ENCODE measurements around the gene OR9G4. TPM values are rescaled to one million over a fixed set of nuclear protein-coding genes. Genes with fewer than 3 reads are reported as not detected.

OR9G4 gene
- total RNA-seq, 2 donors from 2014 or later = not detected

DNA sequence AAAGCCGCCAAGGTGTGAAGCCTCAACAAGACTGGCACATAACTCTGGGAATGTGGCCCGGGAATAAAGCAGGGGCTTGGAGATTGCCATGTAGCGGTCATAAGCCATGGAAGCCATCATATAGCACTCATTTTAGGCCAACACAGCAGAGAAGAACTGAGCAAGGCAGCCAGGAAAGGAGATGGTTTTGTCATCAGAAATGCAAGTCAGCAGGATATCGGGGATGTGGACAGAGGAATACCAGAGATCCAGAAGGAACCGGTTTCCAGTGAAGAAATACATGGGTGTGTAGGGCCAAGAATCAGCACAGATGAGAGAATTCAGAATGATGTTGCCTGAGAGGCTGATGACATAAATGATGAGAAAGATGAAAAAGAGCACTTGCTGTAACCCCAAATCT, 3.0 kb upstream of the OR9G4 start:
- no peaks in the 10 kb centered on the region for H3K27me3 ChIP-seq (replicated peaks; ENCODE audit: insufficient read depth)
- H3K4me3 ChIP-seq = no peak overlapping the region

DNA sequence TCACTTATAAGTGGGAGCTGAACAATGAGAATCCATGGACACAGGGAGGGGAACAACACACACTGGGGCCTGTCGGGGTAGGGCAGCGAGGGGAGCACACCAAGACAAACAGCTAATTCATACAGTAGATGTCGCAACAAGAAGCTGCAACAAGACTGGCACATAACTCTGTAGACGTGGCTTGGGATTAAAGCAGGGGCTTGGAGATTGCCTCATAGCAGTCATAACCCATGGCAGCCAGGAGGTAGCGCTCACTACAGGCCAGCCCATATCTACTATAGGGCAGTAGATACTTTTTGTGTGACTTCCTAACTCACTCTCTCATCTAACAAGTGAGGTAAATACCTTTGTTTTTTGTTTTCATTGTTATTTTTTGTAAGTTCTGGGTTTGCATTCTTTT, 1.7 kb upstream of the OR9G4 start:
- no peaks in the 10 kb centered on the region for H3K27me3 ChIP-seq (replicated peaks; ENCODE audit: insufficient read depth)
- WGBS = 89% methylated on average over 5 of the region's 5 CpGs
- H3K9me3 ChIP-seq = no peaks in the 10 kb centered on the region
- TF ChIP-seq POLR2AphosphoS5 (IDR thresholded peaks at IDR 0.05) (no peak), POLR2A (IDR thresholded peaks at IDR 0.05) (no peak)
- TF ChIP-seq, protein P1, sequence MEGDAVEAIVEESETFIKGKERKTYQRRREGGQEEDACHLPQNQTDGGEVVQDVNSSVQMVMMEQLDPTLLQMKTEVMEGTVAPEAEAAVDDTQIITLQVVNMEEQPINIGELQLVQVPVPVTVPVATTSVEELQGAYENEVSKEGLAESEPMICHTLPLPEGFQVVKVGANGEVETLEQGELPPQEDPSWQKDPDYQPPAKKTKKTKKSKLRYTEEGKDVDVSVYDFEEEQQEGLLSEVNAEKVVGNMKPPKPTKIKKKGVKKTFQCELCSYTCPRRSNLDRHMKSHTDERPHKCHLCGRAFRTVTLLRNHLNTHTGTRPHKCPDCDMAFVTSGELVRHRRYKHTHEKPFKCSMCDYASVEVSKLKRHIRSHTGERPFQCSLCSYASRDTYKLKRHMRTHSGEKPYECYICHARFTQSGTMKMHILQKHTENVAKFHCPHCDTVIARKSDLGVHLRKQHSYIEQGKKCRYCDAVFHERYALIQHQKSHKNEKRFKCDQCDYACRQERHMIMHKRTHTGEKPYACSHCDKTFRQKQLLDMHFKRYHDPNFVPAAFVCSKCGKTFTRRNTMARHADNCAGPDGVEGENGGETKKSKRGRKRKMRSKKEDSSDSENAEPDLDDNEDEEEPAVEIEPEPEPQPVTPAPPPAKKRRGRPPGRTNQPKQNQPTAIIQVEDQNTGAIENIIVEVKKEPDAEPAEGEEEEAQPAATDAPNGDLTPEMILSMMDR (IDR thresholded peaks at IDR 0.05) = no peak
- no peak overlapping the region for H3K4me3 ChIP-seq
- H3K4me1 ChIP-seq (replicated peaks) = no peaks in the 10 kb centered on the region
- intact Hi-C loops (cut with DNase I) = no loop called here
- no peak overlapping the region for H3K27ac ChIP-seq
- DNase-seq (ENCODE audit: low spot score) = no peak
- no peaks in the 10 kb centered on the region for H3K36me3 ChIP-seq

More for the DNA sequence above, 3.0 kb upstream of the OR9G4 start:
- TF ChIP-seq POLR2A (IDR thresholded peaks at IDR 0.05) (no peak), POLR2AphosphoS5 (IDR thresholded peaks at IDR 0.05) (no peak)
- TF ChIP-seq, protein P1 (IDR thresholded peaks at IDR 0.05) = no peak
- no peaks in the 10 kb centered on the region for H3K4me1 ChIP-seq (replicated peaks)
- no peak for DNase-seq (ENCODE audit: low spot score)
- H3K9me3 ChIP-seq = no peaks in the 10 kb centered on the region
- WGBS = 81% methylated on average over 5 of the region's 5 CpGs
- intact Hi-C loops (cut with DNase I) = no loop called here
- no peak overlapping the region for H3K27ac ChIP-seq
- no peaks in the 10 kb centered on the region for H3K36me3 ChIP-seq

DNA sequence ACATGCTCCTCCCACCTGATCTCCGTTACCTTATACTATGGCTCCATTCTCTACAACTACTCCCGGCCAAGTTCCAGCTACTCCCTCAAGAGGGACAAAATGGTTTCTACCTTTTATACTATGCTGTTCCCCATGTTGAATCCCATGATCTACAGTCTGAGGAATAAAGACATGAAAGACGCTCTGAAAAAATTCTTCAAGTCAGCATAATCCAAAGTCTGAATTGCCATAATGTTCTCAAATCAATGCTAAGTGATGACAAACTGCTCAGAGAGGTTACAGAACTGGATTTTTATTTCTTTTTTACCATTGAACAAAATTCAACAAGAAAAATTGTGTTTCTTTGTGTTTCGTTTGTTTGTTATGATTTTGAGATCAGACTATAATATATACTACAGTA, 7.6 kb downstream of the OR9G4 start:
- Histone ChIP-seq H3K9me3 (no peaks in the 10 kb centered on the region), H3K27me3 (replicated peaks; ENCODE audit: insufficient read depth) (no peaks in the 10 kb centered on the region), H3K4me1 (replicated peaks) (no peaks in the 10 kb centered on the region), H3K36me3 (no peaks in the 10 kb centered on the region), H3K27ac (no peak overlapping the region), H3K4me3 (no peak overlapping the region)
- DNase-seq (ENCODE audit: low spot score) = no peak
- 90% methylated on average over 4 of the region's 4 CpGs for WGBS
- TF ChIP-seq POLR2A (IDR thresholded peaks at IDR 0.05) (no peak), POLR2AphosphoS5 (IDR thresholded peaks at IDR 0.05) (no peak)
- TF ChIP-seq, protein P1 (IDR thresholded peaks at IDR 0.05) = no peak
- intact Hi-C loops (cut with DNase I) = no loop called here

DNA sequence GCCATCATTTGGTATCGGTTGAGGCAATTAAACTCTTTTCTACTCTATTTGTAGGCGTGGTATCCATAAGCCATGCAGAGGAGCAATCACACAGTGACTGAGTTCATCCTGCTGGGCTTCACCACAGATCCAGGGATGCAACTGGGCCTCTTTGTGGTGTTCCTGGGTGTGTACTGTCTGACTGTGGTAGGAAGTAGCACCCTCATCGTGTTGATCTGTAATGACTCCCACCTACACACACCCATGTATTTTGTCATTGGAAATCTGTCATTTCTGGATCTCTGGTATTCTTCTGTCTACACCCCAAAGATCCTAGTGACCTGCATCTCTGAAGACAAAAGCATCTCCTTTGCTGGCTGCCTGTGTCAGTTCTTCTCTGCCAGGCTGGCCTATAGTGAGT, 8.4 kb downstream of the OR9G4 start:
- H3K27me3 ChIP-seq (replicated peaks; ENCODE audit: insufficient read depth) = no peaks in the 10 kb centered on the region
- DNase-seq (ENCODE audit: low spot score) = no peak
- no peak overlapping the region for H3K4me3 ChIP-seq
- no peaks in the 10 kb centered on the region for H3K4me1 ChIP-seq (replicated peaks)
- no peaks in the 10 kb centered on the region for H3K36me3 ChIP-seq
- TF ChIP-seq POLR2AphosphoS5 (IDR thresholded peaks at IDR 0.05) = no peak
- TF ChIP-seq POLR2A (IDR thresholded peaks at IDR 0.05) = no peak
- TF ChIP-seq, protein P1 (IDR thresholded peaks at IDR 0.05) = no peak
- no peaks in the 10 kb centered on the region for H3K9me3 ChIP-seq
- no peak overlapping the region for H3K27ac ChIP-seq
- 91% methylated on average over 3 of the region's 3 CpGs for WGBS
- intact Hi-C loops (cut with DNase I) = no loop called here

DNA sequence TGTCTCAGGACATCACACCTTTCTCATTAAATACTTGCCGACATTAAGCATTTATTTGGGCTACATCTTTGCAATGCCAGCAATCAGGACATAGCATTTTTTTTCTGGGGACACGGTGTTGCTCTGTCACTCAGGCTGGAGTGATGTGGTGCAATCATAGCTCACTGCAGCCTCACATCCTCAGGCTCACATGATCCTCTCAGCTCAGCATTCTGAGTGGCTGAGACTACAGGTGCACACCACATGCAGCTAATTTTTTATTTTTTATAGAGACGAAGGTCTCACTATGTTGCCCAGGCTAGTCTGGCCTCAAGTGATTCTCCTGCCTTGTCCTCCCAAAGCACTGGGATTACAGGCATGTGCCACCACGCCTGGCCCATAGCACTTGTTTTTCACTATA, 28.0 kb downstream of the OR9G4 start:
- TF ChIP-seq POLR2AphosphoS5 (IDR thresholded peaks at IDR 0.05) (no peak), POLR2A (IDR thresholded peaks at IDR 0.05) (no peak)
- TF ChIP-seq, protein P1 (IDR thresholded peaks at IDR 0.05) = no peak
- no peak overlapping the region for H3K4me3 ChIP-seq
- no peak for DNase-seq (ENCODE audit: low spot score)
- no peaks in the 10 kb centered on the region for H3K4me1 ChIP-seq (replicated peaks)
- no peaks in the 10 kb centered on the region for H3K9me3 ChIP-seq
- intact Hi-C loops (cut with DNase I) = no loop called here
- no peaks in the 10 kb centered on the region for H3K27me3 ChIP-seq (replicated peaks; ENCODE audit: insufficient read depth)
- no peak overlapping the region for H3K27ac ChIP-seq
- no peaks in the 10 kb centered on the region for H3K36me3 ChIP-seq
- WGBS = 80% methylated on average over 4 of the region's 4 CpGs

Measured in prostate gland (tissue), 2 donors.